HepG2 (cell line): Measurements from ENCODE around the gene ACTR10. TPM values are rescaled to one million over a fixed set of nuclear protein-coding genes. Genes with fewer than 3 reads are reported as not detected.
A peak's percentile ranks its signal among the peaks of the same experiment; 100 is the strongest.

ENCODE experiments used
- BRD4 ChIP-seq: sonication (generic); formaldehyde crosslinking; IDR thresholded peaks from 2 replicates; pipeline ENCODE4 v1.4.0; 2020; ENCODE audit warnings: missing genetic modification reagents
- HNRNPLL ChIP-seq: fragments of 200-400 bp; formaldehyde crosslinking; IDR thresholded peaks from 2 replicates; pipeline ENCODE4 v1.6.1; 2017; ENCODE audit warnings: mild to moderate bottlenecking, low read depth, low read length; ENCODE audit not compliant: poor library complexity, severe bottlenecking
- JUNB ChIP-seq: sonication (generic); formaldehyde crosslinking; IDR thresholded peaks from 2 replicates; pipeline ENCODE4 v1.8.0; 2022; ENCODE audit warnings: missing genetic modification reagents, mild to moderate bottlenecking, borderline replicate concordance
- PRMT3 ChIP-seq: sonication (generic); formaldehyde crosslinking; IDR thresholded peaks from 2 replicates; pipeline ENCODE4 v1.8.1; 2022; ENCODE audit warnings: low read depth, mild to moderate bottlenecking, moderate library complexity, missing genetic modification reagents, borderline replicate concordance
- REPIN1 ChIP-seq: sonication (generic); formaldehyde crosslinking; IDR thresholded peaks from 2 replicates; pipeline ENCODE4 v1.8.0; 2022; ENCODE audit warnings: missing genetic modification reagents, low read depth, mild to moderate bottlenecking, borderline replicate concordance
- TBX2 ChIP-seq: sonication (generic); formaldehyde crosslinking; IDR thresholded peaks from 2 replicates; pipeline ENCODE4 v1.5.0; 2020; ENCODE audit warnings: missing genetic modification reagents, mild to moderate bottlenecking, borderline replicate concordance
- ZMAT3 ChIP-seq: sonication (generic); formaldehyde crosslinking; conservative IDR thresholded peaks from 2 replicates; pipeline ENCODE4 v1.7.0; 2021; ENCODE audit warnings: missing genetic modification reagents
- ZNF121 ChIP-seq: sonication (generic); formaldehyde crosslinking; IDR thresholded peaks from 2 replicates; pipeline ENCODE4 v1.5.0; 2020; ENCODE audit warnings: mild to moderate bottlenecking, missing genetic modification reagents
- ZNF136 ChIP-seq: sonication (generic); formaldehyde crosslinking; IDR thresholded peaks from 2 replicates; pipeline ENCODE4 v1.8.1; 2022; ENCODE audit warnings: low read depth, mild to moderate bottlenecking, moderate library complexity, missing genetic modification reagents
- ZNF264 ChIP-seq: sonication (generic); formaldehyde crosslinking; IDR thresholded peaks from 2 replicates; pipeline ENCODE4 v1.4.0; 2020; ENCODE audit warnings: missing genetic modification reagents
- ZNF460 ChIP-seq: sonication (generic); formaldehyde crosslinking; IDR thresholded peaks from 2 replicates; pipeline ENCODE4 v1.5.1; 2020; ENCODE audit warnings: missing genetic modification reagents, mild to moderate bottlenecking, borderline replicate concordance
- ZNF7 ChIP-seq: IDR thresholded peaks from 2 replicates; pipeline ENCODE4 v1.6.1; 2016; ENCODE audit warnings: missing biosample characterization, missing genetic modification reagents
- ZNF772 ChIP-seq: sonication (generic); formaldehyde crosslinking; IDR thresholded peaks from 2 replicates; pipeline ENCODE4 v1.5.0; 2020; ENCODE audit warnings: mild to moderate bottlenecking, missing genetic modification reagents
- ZNF879 ChIP-seq: sonication (generic); formaldehyde crosslinking; IDR thresholded peaks from 2 replicates; pipeline ENCODE4 v1.8.1; 2023; ENCODE audit warnings: missing genetic modification reagents
- polyA plus RNA-seq, 8 experiments: library from polyadenylated mRNA; depleted of rRNA in 3 of 8; stranded (reverse) in 7 of 8; unstranded in 1 of 8; fragments of >200 nt; fragmentation: Illumina TruSeq in 4 of 8; extraction: Trizol in 4 of 8; gene quantifications; 2 replicates each; pipeline versions ENCODE4 v1.2.1 to v1.2.3, GENCODE V29; 2011 to 2016; ENCODE audit warnings: low read depth in 4 of 8, missing spikeins in 1 of 8, mixed read lengths in 1 of 8; ENCODE audit not compliant: insufficient read depth in 1 of 8
- total RNA-seq, 5 experiments: library from RNA; depleted of rRNA; stranded (reverse); fragments of >200 nt; fragmentation: Illumina TruSeq; extraction: Trizol; gene quantifications; 2 replicates each; pipeline ENCODE4 v1.2.3, GENCODE V29; 2016; ENCODE audit warnings: low read depth in 1 of 5
- TF ChIP-seq, protein P1 (sequence below): sonication (generic); formaldehyde crosslinking; IDR thresholded peaks from 2 replicates; pipeline ENCODE4 v1.8.0; 2022; ENCODE audit warnings: mild to moderate bottlenecking, missing genetic modification reagents; ENCODE audit not compliant: insufficient replicate concordance
- TF ChIP-seq, protein P2 (sequence below): sonication (generic); formaldehyde crosslinking; IDR thresholded peaks from 2 replicates; pipeline ENCODE4 v1.4.0; 2020; ENCODE audit warnings: mild to moderate bottlenecking, missing genetic modification reagents, borderline replicate concordance

ACTR10 gene
- total and polyA plus RNA-seq, 2 of the 13 experiments (the other 11 are each of a cell fraction or from before 2014, with no cell fraction given): 30.0 to 41.3 TPM

- TF ChIP-seq ZNF136 (CRISPR knock-in tag) (no peak), ZNF264 (CRISPR knock-in tag) (peak; percentile 78; the same call in 1 of the 2 replicates), HNRNPLL (peak; percentile 63), REPIN1 (peak; percentile 58; the same call in 1 of the 2 replicates), ZNF772 (CRISPR knock-in tag) (0 out of 2 replicates have a peak, but pooled peaks have one; percentile 34), ZNF7 (CRISPR knock-in tag) (no peak), JUNB (CRISPR knock-in tag) (no peak), ZNF121 (CRISPR knock-in tag) (no peak), ZMAT3 (peak; percentile 69; the same call in 1 of the 2 replicates), BRD4 (CRISPR knock-in tag) (no peak), TBX2 (CRISPR knock-in tag) (peak; percentile 29; the same call in 1 of the 2 replicates), PRMT3 (no peak), ZNF460 (no peak), ZNF879 (CRISPR knock-in tag) (0 out of 2 replicates have a peak, but pooled peaks have one; percentile 37)
- TF ChIP-seq, protein P1, sequence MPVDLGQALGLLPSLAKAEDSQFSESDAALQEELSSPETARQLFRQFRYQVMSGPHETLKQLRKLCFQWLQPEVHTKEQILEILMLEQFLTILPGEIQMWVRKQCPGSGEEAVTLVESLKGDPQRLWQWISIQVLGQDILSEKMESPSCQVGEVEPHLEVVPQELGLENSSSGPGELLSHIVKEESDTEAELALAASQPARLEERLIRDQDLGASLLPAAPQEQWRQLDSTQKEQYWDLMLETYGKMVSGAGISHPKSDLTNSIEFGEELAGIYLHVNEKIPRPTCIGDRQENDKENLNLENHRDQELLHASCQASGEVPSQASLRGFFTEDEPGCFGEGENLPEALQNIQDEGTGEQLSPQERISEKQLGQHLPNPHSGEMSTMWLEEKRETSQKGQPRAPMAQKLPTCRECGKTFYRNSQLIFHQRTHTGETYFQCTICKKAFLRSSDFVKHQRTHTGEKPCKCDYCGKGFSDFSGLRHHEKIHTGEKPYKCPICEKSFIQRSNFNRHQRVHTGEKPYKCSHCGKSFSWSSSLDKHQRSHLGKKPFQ (CRISPR knock-in tag): no peak
- TF ChIP-seq, protein P2, sequence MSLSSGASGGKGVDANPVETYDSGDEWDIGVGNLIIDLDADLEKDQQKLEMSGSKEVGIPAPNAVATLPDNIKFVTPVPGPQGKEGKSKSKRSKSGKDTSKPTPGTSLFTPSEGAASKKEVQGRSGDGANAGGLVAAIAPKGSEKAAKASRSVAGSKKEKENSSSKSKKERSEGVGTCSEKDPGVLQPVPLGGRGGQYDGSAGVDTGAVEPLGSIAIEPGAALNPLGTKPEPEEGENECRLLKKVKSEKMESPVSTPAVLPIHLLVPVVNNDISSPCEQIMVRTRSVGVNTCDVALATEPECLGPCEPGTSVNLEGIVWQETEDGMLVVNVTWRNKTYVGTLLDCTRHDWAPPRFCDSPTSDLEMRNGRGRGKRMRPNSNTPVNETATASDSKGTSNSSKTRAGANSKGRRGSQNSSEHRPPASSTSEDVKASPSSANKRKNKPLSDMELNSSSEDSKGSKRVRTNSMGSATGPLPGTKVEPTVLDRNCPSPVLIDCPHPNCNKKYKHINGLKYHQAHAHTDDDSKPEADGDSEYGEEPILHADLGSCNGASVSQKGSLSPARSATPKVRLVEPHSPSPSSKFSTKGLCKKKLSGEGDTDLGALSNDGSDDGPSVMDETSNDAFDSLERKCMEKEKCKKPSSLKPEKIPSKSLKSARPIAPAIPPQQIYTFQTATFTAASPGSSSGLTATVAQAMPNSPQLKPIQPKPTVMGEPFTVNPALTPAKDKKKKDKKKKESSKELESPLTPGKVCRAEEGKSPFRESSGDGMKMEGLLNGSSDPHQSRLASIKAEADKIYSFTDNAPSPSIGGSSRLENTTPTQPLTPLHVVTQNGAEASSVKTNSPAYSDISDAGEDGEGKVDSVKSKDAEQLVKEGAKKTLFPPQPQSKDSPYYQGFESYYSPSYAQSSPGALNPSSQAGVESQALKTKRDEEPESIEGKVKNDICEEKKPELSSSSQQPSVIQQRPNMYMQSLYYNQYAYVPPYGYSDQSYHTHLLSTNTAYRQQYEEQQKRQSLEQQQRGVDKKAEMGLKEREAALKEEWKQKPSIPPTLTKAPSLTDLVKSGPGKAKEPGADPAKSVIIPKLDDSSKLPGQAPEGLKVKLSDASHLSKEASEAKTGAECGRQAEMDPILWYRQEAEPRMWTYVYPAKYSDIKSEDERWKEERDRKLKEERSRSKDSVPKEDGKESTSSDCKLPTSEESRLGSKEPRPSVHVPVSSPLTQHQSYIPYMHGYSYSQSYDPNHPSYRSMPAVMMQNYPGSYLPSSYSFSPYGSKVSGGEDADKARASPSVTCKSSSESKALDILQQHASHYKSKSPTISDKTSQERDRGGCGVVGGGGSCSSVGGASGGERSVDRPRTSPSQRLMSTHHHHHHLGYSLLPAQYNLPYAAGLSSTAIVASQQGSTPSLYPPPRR (CRISPR knock-in tag): 0 out of 2 replicates have a peak, but pooled peaks have one; percentile 7
These were observed at the start of gene ACTR10 (continued) for GRCh38 chr14:58199726-58200479.
